Calu3 (cell line): ENCODE data around the gene S100A10. TPM values are rescaled to one million over a fixed set of nuclear protein-coding genes. Genes with fewer than 3 reads are reported as not detected.

ENCODE experiments used
- BruUV-seq: library from RNA; stranded (reverse); fragments of 400-500 nt; replicated peaks from 2 replicates; lab custom pipeline; 2021; lab: Mats Ljungman, UMichigan
- CTCF ChIA-PET: fragments of 300-600 bp; sonication (Branson Sonifier 250); formaldehyde crosslinking; loops from one replicate; lab custom pipeline; 2022; ENCODE audit warnings: antibody characterized with exemption; lab: Charles Lee
- DNase-seq: peaks from one replicate; pipeline ENCODE4 v3.0.0; 2022
- H3K27ac Mint-ChIP-seq: one replicate; pipeline ENCODE4 v1.8.0; 2022; ENCODE audit warnings: mixed read lengths; ENCODE audit not compliant: unreplicated experiment
- H3K27me3 Mint-ChIP-seq: one replicate; pipeline ENCODE4 v1.8.0; 2022; ENCODE audit warnings: mixed read lengths; ENCODE audit not compliant: unreplicated experiment
- H3K36me3 Mint-ChIP-seq: one replicate; pipeline ENCODE4 v1.8.0; 2022; ENCODE audit warnings: mild to moderate bottlenecking, moderate library complexity, mixed read lengths; ENCODE audit not compliant: insufficient read depth, unreplicated experiment
- H3K4me1 Mint-ChIP-seq: one replicate; pipeline ENCODE4 v1.8.0; 2022; ENCODE audit warnings: mild to moderate bottlenecking, low read depth, mixed read lengths; ENCODE audit not compliant: unreplicated experiment
- H3K4me3 Mint-ChIP-seq: one replicate; pipeline ENCODE4 v1.8.0; 2022; ENCODE audit warnings: mild to moderate bottlenecking, low read depth, moderate library complexity, mixed read lengths; ENCODE audit not compliant: unreplicated experiment
- H3K9me3 Mint-ChIP-seq: one replicate; pipeline ENCODE4 v1.8.0; 2022; ENCODE audit warnings: low read depth, mixed read lengths; ENCODE audit not compliant: unreplicated experiment
- intact Hi-C: fragments of 100-400 bp; cut with micrococcal nuclease; formaldehyde crosslinking; loops from one replicate; pipeline ENCODE4 v1.10.0; 2022; ENCODE audit not compliant: unreplicated experiment
- total RNA-seq: library from RNA; stranded (reverse); gene quantifications from 2 replicates; pipeline ENCODE4 v1.2.3, GENCODE V29; 2022
- TF ChIP-seq, protein P1 (sequence below): fragments of 200-600 bp; IDR thresholded peaks from one replicate; pipeline ENCODE4 v1.8.0; 2022; ENCODE audit warnings: antibody characterized with exemption; ENCODE audit not compliant: unreplicated experiment

Gene S100A10
- total RNA-seq, 1 experiment from 2014 or later: 882 TPM

- BruUV-seq: TSS peak; percentile 73
These were observed 7.4 kb upstream of the S100A10 start for GRCh38 chr1:152000964-152001630.

GRCh38 chr1:151998611-151999362 lies 5.1 kb upstream of the S100A10 start:
- peak; percentile 68 for DNase-seq
- Mint-ChIP-seq H3K27ac (peak overlapping the region; percentile 44), H3K4me1 (peaks cover 70% of the 10 kb centered on the region), H3K9me3 (no peaks in the 10 kb centered on the region), H3K36me3 (peaks cover 30% of the 10 kb centered on the region), H3K4me3 (no peak overlapping the region), H3K27me3 (no peaks in the 10 kb centered on the region)
- TF ChIP-seq, protein P1, sequence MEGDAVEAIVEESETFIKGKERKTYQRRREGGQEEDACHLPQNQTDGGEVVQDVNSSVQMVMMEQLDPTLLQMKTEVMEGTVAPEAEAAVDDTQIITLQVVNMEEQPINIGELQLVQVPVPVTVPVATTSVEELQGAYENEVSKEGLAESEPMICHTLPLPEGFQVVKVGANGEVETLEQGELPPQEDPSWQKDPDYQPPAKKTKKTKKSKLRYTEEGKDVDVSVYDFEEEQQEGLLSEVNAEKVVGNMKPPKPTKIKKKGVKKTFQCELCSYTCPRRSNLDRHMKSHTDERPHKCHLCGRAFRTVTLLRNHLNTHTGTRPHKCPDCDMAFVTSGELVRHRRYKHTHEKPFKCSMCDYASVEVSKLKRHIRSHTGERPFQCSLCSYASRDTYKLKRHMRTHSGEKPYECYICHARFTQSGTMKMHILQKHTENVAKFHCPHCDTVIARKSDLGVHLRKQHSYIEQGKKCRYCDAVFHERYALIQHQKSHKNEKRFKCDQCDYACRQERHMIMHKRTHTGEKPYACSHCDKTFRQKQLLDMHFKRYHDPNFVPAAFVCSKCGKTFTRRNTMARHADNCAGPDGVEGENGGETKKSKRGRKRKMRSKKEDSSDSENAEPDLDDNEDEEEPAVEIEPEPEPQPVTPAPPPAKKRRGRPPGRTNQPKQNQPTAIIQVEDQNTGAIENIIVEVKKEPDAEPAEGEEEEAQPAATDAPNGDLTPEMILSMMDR: no peak
- no TSS peak for BruUV-seq
- intact Hi-C loops: loop anchor here (1.0 to 2.0 kb wide), 2 partner anchors 36 to 109 kb away; no protein-coding TSS in a partner anchor
- CTCF ChIA-PET: interaction anchor here (0.5 to 7.7 kb wide), 20 partner anchors 10 to 1960 kb away, joined by 3 to 146 read pairs (median 5); partner anchors contain the start of genes C2CD4D, CRTC2, S100A11 and THEM4

More at GRCh38 chr1:152000964-152001630, 7.4 kb upstream of the S100A10 start:
- TF ChIP-seq, protein P1: no peak
- peaks cover 17% of the 10 kb centered on the region for H3K36me3 Mint-ChIP-seq
- no peaks in the 10 kb centered on the region for H3K9me3 Mint-ChIP-seq
- H3K4me3 Mint-ChIP-seq: no peak overlapping the region
- no peak for DNase-seq
- CTCF ChIA-PET: interaction anchor here (0.6 to 7.7 kb wide), 29 partner anchors 9 to 654 kb away, joined by 3 to 146 read pairs (median 5); partner anchors contain the start of genes RFX5, S100A11 and THEM4
- intact Hi-C loops: loop anchor here (1.0 kb wide), 2 partner anchors 33 to 67 kb away; no protein-coding TSS in a partner anchor
- peak overlapping the region; percentile 44 for H3K27ac Mint-ChIP-seq
- H3K27me3 Mint-ChIP-seq: no peaks in the 10 kb centered on the region
- peaks cover 76% of the 10 kb centered on the region for H3K4me1 Mint-ChIP-seq

- no TSS peak for BruUV-seq
- no peaks in the 10 kb centered on the region for H3K27me3 Mint-ChIP-seq
- H3K4me3 Mint-ChIP-seq: no peak overlapping the region
- H3K4me1 Mint-ChIP-seq: peaks cover 59% of the 10 kb centered on the region
- intact Hi-C loops: no loop called here
- peaks cover 46% of the 10 kb centered on the region for H3K36me3 Mint-ChIP-seq
- H3K27ac Mint-ChIP-seq: peak overlapping the region; percentile 44
- CTCF ChIA-PET: interaction anchor here (2.1 kb wide), 1 partner anchor 21 kb away, joined by 13 read pairs; no protein-coding TSS in a partner anchor
- TF ChIP-seq, protein P1: no peak
- no peaks in the 10 kb centered on the region for H3K9me3 Mint-ChIP-seq
- no peak for DNase-seq
These were observed 3.6 kb upstream of the S100A10 start for GRCh38 chr1:151997284-151997570.

- Mint-ChIP-seq H3K4me3 (no peak overlapping the region), H3K36me3 (peaks cover 61% of the 10 kb centered on the region), H3K27me3 (no peaks in the 10 kb centered on the region), H3K9me3 (no peaks in the 10 kb centered on the region), H3K4me1 (peaks cover 54% of the 10 kb centered on the region), H3K27ac (peak overlapping the region; percentile 51)
- DNase-seq: no peak
- BruUV-seq: no TSS peak
- CTCF ChIA-PET: interaction anchor here (0.6 to 2.4 kb wide), 5 partner anchors 9 to 87 kb away, joined by 3 to 32 read pairs (median 9); partner anchors contain the start of gene THEM4
- TF ChIP-seq, protein P1: no peak
- intact Hi-C loops: loop anchor here (1.0 kb wide), 1 partner anchor 27 kb away; no protein-coding TSS in a partner anchor
These were observed 2.1 kb upstream of the S100A10 start for GRCh38 chr1:151995774-151996173.
